Endothelial cell of umbilical vein (primary cell): ENCODE data around the gene DCTN4.

Experiments
- EZH2 ChIP-seq: IDR thresholded peaks from 2 replicates; pipeline ENCODE4 v1.6.1; 2012; ENCODE audit warnings: borderline replicate concordance, low read depth, mild to moderate bottlenecking, moderate library complexity, low read length, inconsistent platforms; ENCODE audit not compliant: severe bottlenecking
- FOS ChIP-seq: IDR thresholded peaks from 2 replicates; pipeline ENCODE4 v1.6.1; 2011; ENCODE audit warnings: mild to moderate bottlenecking, low read length, moderate library complexity, borderline replicate concordance; ENCODE audit not compliant: insufficient read depth
- GATA2 ChIP-seq: IDR thresholded peaks from 2 replicates; pipeline ENCODE4 v1.7.0; 2011; ENCODE audit warnings: low read depth, mild to moderate bottlenecking, moderate library complexity, mixed read lengths, low read length; ENCODE audit not compliant: insufficient read length, insufficient read depth
- JUN ChIP-seq: IDR thresholded peaks from 2 replicates; pipeline ENCODE4 v1.6.1; 2011; ENCODE audit warnings: borderline replicate concordance, low read depth; ENCODE audit not compliant: insufficient read length, insufficient read depth
- POLR2A ChIP-seq: IDR thresholded peaks from 2 replicates; pipeline ENCODE4 v1.6.1; 2012; ENCODE audit warnings: low read depth, mild to moderate bottlenecking, control low read depth, low read length
- POLR2AphosphoS5 ChIP-seq: IDR thresholded peaks from 2 replicates; pipeline ENCODE4 v1.6.1; 2012; ENCODE audit warnings: low read depth, mild to moderate bottlenecking, control low read depth, low read length, moderate library complexity; ENCODE audit not compliant: insufficient read depth
- TF ChIP-seq, protein P1 (sequence below), 2 donors: IDR thresholded peaks; 1 replicate in 1 of 2; 2 replicates in 1 of 2; pipeline ENCODE4 v1.5.1; 2011; ENCODE audit warnings: low read length in 2 of 2, mild to moderate bottlenecking in 2 of 2, moderate library complexity in 2 of 2, control low read depth in 1 of 2, inconsistent platforms in 1 of 2, low read depth in 1 of 2; ENCODE audit not compliant: insufficient read depth in 1 of 2; ENCODE audit errors: extremely low read depth in 1 of 2
- TF ChIP-seq, protein P2 (sequence below): IDR thresholded peaks from 2 replicates; pipeline ENCODE4 v1.6.1; 2011; ENCODE audit not compliant: insufficient read depth, insufficient read length

DNA sequence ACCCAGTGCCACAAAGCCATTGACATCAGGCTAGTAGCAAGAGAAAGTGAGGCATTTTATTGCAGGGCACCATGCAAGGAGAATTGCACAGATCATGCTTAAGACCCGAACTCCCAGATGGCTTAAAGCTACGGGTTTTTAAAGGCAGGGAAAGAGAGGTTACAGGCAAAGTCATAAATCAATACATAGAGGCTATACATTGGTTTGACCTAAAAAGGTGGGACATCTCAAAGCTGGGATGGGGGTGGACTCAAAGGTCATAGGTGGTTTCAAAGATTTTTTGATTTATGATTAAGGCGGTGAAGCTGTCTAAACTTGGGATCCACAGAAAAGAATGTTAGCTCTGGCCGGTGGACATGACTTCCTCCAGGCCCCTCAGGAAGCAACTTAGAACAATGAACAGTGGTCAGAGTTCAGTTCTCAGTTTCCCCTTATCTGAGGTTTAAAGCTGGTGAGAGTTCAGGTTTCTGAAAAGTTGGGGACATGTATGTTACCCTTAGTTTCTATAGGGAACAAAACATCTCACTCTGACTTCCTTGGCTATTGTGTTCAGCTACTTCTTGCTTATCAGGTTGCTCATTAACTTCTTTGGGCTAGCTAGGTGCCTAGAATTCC is 51.9 kb downstream of the DCTN4 start:
- TF ChIP-seq POLR2AphosphoS5 (no peak), JUN (no peak), POLR2A (no peak), EZH2 (no peak), FOS (no peak), GATA2 (no peak)
- TF ChIP-seq, protein P1, sequence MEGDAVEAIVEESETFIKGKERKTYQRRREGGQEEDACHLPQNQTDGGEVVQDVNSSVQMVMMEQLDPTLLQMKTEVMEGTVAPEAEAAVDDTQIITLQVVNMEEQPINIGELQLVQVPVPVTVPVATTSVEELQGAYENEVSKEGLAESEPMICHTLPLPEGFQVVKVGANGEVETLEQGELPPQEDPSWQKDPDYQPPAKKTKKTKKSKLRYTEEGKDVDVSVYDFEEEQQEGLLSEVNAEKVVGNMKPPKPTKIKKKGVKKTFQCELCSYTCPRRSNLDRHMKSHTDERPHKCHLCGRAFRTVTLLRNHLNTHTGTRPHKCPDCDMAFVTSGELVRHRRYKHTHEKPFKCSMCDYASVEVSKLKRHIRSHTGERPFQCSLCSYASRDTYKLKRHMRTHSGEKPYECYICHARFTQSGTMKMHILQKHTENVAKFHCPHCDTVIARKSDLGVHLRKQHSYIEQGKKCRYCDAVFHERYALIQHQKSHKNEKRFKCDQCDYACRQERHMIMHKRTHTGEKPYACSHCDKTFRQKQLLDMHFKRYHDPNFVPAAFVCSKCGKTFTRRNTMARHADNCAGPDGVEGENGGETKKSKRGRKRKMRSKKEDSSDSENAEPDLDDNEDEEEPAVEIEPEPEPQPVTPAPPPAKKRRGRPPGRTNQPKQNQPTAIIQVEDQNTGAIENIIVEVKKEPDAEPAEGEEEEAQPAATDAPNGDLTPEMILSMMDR (IDR thresholded peaks at IDR 0.05; ENCODE audit: extremely low read depth in 1 of 2, insufficient read depth in 1 of 2, low read depth in 1 of 2, low read length in 2 of 2) = no peak
- TF ChIP-seq, protein P2, sequence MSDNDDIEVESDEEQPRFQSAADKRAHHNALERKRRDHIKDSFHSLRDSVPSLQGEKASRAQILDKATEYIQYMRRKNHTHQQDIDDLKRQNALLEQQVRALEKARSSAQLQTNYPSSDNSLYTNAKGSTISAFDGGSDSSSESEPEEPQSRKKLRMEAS = no peak
